Endothelial cell (in vitro differentiated cells): ENCODE data around the gene SFMBT2. TPM values are rescaled to one million over a fixed set of nuclear protein-coding genes. Genes with fewer than 3 reads are reported as not detected.

Experiments
- DNase-seq: peaks from one replicate; pipeline ENCODE4 v3.0.0; 2021; ENCODE audit warnings: low spot score
- H3K27ac Mint-ChIP-seq: one replicate; pipeline ENCODE4 v1.8.0; 2021; ENCODE audit warnings: mixed read lengths, inconsistent platforms; ENCODE audit not compliant: unreplicated experiment
- H3K27me3 Mint-ChIP-seq: one replicate; pipeline ENCODE4 v1.8.0; 2021; ENCODE audit warnings: mild to moderate bottlenecking, moderate library complexity, mixed read lengths, inconsistent platforms; ENCODE audit not compliant: unreplicated experiment
- H3K36me3 Mint-ChIP-seq: one replicate; pipeline ENCODE4 v1.8.0; 2021; ENCODE audit warnings: mild to moderate bottlenecking, low read depth, mixed read lengths, inconsistent platforms; ENCODE audit not compliant: unreplicated experiment
- H3K4me1 Mint-ChIP-seq: one replicate; pipeline ENCODE4 v1.8.0; 2021; ENCODE audit warnings: mild to moderate bottlenecking, mixed read lengths, inconsistent platforms; ENCODE audit not compliant: unreplicated experiment
- H3K4me3 Mint-ChIP-seq: one replicate; pipeline ENCODE4 v1.8.0; 2021; ENCODE audit warnings: mild to moderate bottlenecking, mixed read lengths, inconsistent platforms; ENCODE audit not compliant: unreplicated experiment
- H3K9me3 Mint-ChIP-seq: one replicate; pipeline ENCODE4 v1.8.0; 2021; ENCODE audit warnings: mixed read lengths, inconsistent platforms; ENCODE audit not compliant: unreplicated experiment
- total RNA-seq: library from RNA; stranded (reverse); fragmentation: NEBNext Ultra II Directional; extraction: Animal tissue kit (Norgen Biotek cat#: 25700); gene quantifications from one replicate; pipeline ENCODE4 v1.2.1, GENCODE V29; 2021; ENCODE audit not compliant: unreplicated experiment
- TF ChIP-seq, protein P1 (sequence below): fragments of 200-600 bp; sonication (generic); IDR thresholded peaks from one replicate; pipeline ENCODE4 v1.5.0; 2021; ENCODE audit warnings: antibody characterized with exemption; ENCODE audit not compliant: unreplicated experiment

The SFMBT2 gene
- total RNA-seq, 1 donor from 2014 or later = 16.0 TPM

DNA sequence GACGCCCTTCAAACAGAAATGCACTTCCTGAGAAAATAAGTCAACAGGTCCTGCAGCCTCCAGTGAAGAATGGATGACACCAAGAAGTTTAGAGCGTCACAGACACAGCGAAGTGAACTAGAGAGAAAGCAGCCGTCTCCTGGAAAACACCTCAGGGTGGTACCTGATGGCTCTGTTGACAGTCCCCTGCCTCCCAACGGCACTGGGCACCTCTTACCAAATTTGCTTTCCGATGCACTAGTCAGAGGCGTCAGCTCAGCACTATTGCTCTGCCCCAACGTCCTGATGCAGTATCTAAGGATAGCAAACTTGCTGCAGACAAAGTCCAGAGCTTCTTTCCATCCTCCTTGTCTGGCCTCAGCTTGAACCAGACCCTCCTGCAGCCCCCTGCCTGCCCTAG lies 38.3 kb downstream of the SFMBT2 start:
- Mint-ChIP-seq H3K27ac (no peak overlapping the region), H3K9me3 (no peaks in the 10 kb centered on the region), H3K4me1 (no peaks in the 10 kb centered on the region), H3K36me3 (peaks cover 36% of the 10 kb centered on the region), H3K4me3 (peak overlapping the region; percentile 81), H3K27me3 (no peaks in the 10 kb centered on the region)
- DNase-seq = no peak
- TF ChIP-seq, protein P1, sequence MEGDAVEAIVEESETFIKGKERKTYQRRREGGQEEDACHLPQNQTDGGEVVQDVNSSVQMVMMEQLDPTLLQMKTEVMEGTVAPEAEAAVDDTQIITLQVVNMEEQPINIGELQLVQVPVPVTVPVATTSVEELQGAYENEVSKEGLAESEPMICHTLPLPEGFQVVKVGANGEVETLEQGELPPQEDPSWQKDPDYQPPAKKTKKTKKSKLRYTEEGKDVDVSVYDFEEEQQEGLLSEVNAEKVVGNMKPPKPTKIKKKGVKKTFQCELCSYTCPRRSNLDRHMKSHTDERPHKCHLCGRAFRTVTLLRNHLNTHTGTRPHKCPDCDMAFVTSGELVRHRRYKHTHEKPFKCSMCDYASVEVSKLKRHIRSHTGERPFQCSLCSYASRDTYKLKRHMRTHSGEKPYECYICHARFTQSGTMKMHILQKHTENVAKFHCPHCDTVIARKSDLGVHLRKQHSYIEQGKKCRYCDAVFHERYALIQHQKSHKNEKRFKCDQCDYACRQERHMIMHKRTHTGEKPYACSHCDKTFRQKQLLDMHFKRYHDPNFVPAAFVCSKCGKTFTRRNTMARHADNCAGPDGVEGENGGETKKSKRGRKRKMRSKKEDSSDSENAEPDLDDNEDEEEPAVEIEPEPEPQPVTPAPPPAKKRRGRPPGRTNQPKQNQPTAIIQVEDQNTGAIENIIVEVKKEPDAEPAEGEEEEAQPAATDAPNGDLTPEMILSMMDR = no peak

DNA sequence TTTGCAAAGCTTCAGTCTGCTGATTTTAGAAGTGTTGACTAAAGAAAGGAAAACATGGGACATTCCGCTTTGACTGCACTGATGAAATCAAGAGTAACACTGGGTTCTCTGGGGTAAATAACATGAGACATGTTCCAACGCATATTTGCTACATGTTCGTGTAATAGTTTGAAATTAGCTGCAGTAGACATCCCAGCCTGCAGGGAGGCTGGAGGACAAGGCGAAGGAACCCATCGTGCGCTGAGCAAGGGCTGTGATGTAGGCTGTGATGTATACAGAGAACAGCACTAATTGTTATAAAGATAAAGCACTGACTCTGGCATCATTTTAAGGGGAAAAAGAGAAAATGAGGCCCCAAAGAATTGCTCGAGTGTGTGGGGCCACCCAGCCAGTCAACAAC lies 40.3 kb downstream of the SFMBT2 start:
- DNase-seq = no peak
- Mint-ChIP-seq H3K36me3 (peaks cover 45% of the 10 kb centered on the region), H3K9me3 (no peaks in the 10 kb centered on the region), H3K27me3 (no peaks in the 10 kb centered on the region), H3K4me1 (no peaks in the 10 kb centered on the region), H3K27ac (no peak overlapping the region), H3K4me3 (no peak overlapping the region)
- TF ChIP-seq, protein P1 = no peak

DNA sequence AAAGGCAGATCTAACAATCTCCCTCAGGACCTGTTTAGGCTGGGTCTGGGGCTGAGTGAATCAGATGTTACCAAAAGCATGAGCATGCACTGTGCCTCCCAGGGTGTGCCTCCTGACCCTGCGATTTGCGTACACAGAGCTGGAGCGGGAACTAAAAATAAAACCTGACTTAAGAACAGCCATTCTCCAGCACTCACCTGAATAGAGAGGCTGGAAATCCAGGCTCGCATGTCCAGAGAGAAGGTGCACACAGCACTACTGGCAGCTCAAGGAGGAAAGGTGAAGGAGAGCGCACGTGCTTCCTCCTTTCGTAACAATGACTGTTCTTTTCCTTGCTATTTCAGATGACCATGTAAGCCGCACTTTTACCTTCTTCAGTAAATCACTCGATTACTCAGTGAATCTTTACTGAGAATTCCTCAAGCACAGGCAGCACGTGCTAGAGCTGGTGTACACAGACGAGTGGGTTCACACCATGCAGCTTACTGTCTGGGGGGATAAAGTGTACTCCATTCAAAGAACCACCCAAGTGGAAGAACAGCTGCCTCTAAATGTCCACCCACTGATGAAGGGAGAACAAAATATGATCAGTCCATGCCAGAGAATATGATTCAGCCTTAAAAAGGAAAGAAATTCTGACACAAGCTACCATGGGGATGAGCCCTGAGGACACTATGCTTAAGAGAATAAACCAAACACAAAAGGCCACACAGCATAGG lies 45.6 kb downstream of the SFMBT2 start:
- no peak for DNase-seq
- TF ChIP-seq, protein P1 = no peak
- H3K4me3 Mint-ChIP-seq = no peak overlapping the region

DNA sequence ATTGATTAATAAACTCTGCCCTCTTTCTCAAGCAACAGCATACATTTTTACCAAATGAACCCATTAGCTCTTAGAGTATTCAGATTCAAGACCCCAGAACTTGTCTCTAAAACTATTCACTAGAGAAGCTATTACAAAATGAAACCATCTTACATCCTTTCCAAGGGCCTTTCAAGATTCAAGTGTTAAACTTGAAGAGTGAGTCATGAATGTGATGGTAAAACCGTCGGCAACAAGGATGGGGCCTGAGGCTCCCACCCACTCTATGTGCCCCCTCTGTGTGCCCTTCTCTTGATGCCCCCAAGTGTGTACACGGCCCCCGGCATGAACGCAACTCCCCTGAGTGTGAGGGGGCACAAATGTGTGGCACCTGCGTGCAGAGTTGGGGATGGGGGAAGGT lies 46.4 kb downstream of the SFMBT2 start:
- no peaks in the 10 kb centered on the region for H3K27me3 Mint-ChIP-seq
- H3K4me3 Mint-ChIP-seq = no peak overlapping the region
- TF ChIP-seq, protein P1 = no peak
- no peak for DNase-seq
- peaks cover 66% of the 10 kb centered on the region for H3K36me3 Mint-ChIP-seq
- no peaks in the 10 kb centered on the region for H3K9me3 Mint-ChIP-seq
- no peaks in the 10 kb centered on the region for H3K4me1 Mint-ChIP-seq
- no peak overlapping the region for H3K27ac Mint-ChIP-seq

More for the DNA sequence above, 45.6 kb downstream of the SFMBT2 start:
- Mint-ChIP-seq H3K9me3 (no peaks in the 10 kb centered on the region), H3K27ac (no peak overlapping the region), H3K4me1 (no peaks in the 10 kb centered on the region), H3K27me3 (no peaks in the 10 kb centered on the region), H3K36me3 (peaks cover 61% of the 10 kb centered on the region)

DNA sequence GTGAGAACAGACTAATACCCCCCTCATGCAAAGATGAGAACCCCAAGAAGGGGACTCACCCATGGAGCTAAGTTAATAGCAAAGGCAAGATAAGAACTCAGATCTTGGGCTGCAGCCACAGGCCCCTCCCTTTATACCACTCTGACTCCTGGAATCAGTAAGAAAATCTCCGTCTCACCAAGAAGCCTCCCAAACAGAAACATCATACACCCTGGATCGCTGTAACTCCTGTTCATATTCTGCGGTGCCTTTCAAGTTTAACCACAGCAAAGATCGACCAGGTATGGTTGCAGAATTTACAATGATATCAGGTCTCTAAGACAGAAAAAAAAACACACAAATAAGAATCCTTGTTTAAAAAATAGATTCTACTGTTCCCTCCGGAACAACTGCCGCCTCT lies 47.1 kb downstream of the SFMBT2 start:
- H3K9me3 Mint-ChIP-seq = no peaks in the 10 kb centered on the region
- no peak overlapping the region for H3K27ac Mint-ChIP-seq
- H3K27me3 Mint-ChIP-seq = peaks cover 3% of the 10 kb centered on the region
- no peaks in the 10 kb centered on the region for H3K4me1 Mint-ChIP-seq
- peak overlapping the region; percentile 81 for H3K4me3 Mint-ChIP-seq
- H3K36me3 Mint-ChIP-seq = peaks cover 74% of the 10 kb centered on the region
- TF ChIP-seq, protein P1 = no peak
- no peak for DNase-seq
